ENCODE data around the gene ADAMTS3. TPM values are rescaled to one million over a fixed set of nuclear protein-coding genes. Genes with fewer than 3 reads are reported as not detected.

Gene ADAMTS3
- total RNA-seq, 4 donors from 2014 or later = 0.54 to 1.7 TPM; not detected in 2

- no peak overlapping the region for H3K27ac ChIP-seq
- TF ChIP-seq CTCF (IDR thresholded peaks at IDR 0.05) (no peak), POLR2A (IDR thresholded peaks at IDR 0.05) (no peak)
- H3K9me3 ChIP-seq = no peaks in the 10 kb centered on the region
- H3K27me3 ChIP-seq = no peaks in the 10 kb centered on the region
- H3K36me3 ChIP-seq = no peaks in the 10 kb centered on the region
- H3K4me1 ChIP-seq = no peaks in the 10 kb centered on the region
- DNase-seq = no peak
- no peak overlapping the region for H3K4me3 ChIP-seq
Measured at GRCh38 chr4:72531322-72531721, 37.7 kb downstream of the ADAMTS3 start.

GRCh38 chr4:72529148-72529822, 39.7 kb downstream of the ADAMTS3 start:
- no peaks in the 10 kb centered on the region for H3K4me1 ChIP-seq
- H3K27ac ChIP-seq = no peak overlapping the region
- no peaks in the 10 kb centered on the region for H3K27me3 ChIP-seq
- no peaks in the 10 kb centered on the region for H3K9me3 ChIP-seq
- H3K36me3 ChIP-seq = no peaks in the 10 kb centered on the region
- no peak overlapping the region for H3K4me3 ChIP-seq
- DNase-seq = no peak
- TF ChIP-seq CTCF (IDR thresholded peaks at IDR 0.05) (no peak), POLR2A (IDR thresholded peaks at IDR 0.05) (no peak)

- no peak for DNase-seq
- Histone ChIP-seq H3K4me3 (no peak overlapping the region), H3K36me3 (no peaks in the 10 kb centered on the region), H3K9me3 (no peaks in the 10 kb centered on the region), H3K27ac (no peak overlapping the region), H3K27me3 (no peaks in the 10 kb centered on the region), H3K4me1 (no peaks in the 10 kb centered on the region)
- no peak for TF ChIP-seq POLR2A (IDR thresholded peaks at IDR 0.05)
- no peak for TF ChIP-seq CTCF (IDR thresholded peaks at IDR 0.05)
Measured at GRCh38 chr4:72527038-72527646, 41.9 kb downstream of the ADAMTS3 start.

DNA sequence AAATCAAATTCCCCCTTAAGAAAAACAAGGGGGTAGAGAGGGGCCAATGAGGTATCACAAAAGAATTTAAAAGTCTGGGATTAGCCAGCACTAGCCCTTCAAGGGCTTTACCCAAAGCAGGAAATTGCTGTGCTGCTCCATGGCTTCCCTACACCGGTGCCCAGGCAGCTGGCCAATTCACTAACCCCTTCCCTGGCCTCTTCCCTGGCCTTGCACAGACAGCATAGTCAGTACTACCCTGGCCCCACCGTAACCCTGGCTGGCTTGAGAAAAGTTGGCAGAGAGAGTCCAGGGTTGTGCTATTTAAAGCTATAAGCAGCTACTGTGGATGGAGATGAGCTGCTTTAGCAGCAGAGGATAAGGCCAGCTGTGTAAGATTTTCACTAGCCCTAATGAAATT, 43.1 kb downstream of the ADAMTS3 start:
- TF ChIP-seq POLR2A (IDR thresholded peaks at IDR 0.05) = no peak
- no peak for TF ChIP-seq CTCF (IDR thresholded peaks at IDR 0.05)
- Histone ChIP-seq H3K36me3 (no peaks in the 10 kb centered on the region), H3K9me3 (no peaks in the 10 kb centered on the region), H3K27me3 (no peaks in the 10 kb centered on the region), H3K27ac (no peak overlapping the region), H3K4me1 (no peaks in the 10 kb centered on the region), H3K4me3 (no peak overlapping the region)
- DNase-seq = no peak

- no peak overlapping the region for H3K4me3 ChIP-seq
- H3K27me3 ChIP-seq = no peaks in the 10 kb centered on the region
- no peak for DNase-seq
- TF ChIP-seq POLR2A (IDR thresholded peaks at IDR 0.05) (no peak), CTCF (IDR thresholded peaks at IDR 0.05) (no peak)
- H3K27ac ChIP-seq = no peak overlapping the region
- no peaks in the 10 kb centered on the region for H3K36me3 ChIP-seq
- no peaks in the 10 kb centered on the region for H3K4me1 ChIP-seq
- H3K9me3 ChIP-seq = no peaks in the 10 kb centered on the region
Measured at GRCh38 chr4:72522440-72522839, 46.6 kb downstream of the ADAMTS3 start.
